GM12864 (cell line): ENCODE data around the gene MLPH.

ENCODE experiments used
- DNase-seq: peaks from one replicate; pipeline ENCODE4 v3.0.0-alpha.2; 2011; ENCODE audit warnings: low read depth
- H3K4me3 ChIP-seq: 2 replicates; pipeline ENCODE4 v1.5.1; 2011; ENCODE audit warnings: mild to moderate bottlenecking, low read depth, low read length, control low read depth
- TF ChIP-seq, protein P1 (sequence below): IDR thresholded peaks from 2 replicates; pipeline ENCODE4 v1.5.1; 2011; ENCODE audit warnings: low read depth, mild to moderate bottlenecking, moderate library complexity, low read length, control low read depth, inconsistent platforms; ENCODE audit errors: missing control alignments

Gene MLPH

DNA sequence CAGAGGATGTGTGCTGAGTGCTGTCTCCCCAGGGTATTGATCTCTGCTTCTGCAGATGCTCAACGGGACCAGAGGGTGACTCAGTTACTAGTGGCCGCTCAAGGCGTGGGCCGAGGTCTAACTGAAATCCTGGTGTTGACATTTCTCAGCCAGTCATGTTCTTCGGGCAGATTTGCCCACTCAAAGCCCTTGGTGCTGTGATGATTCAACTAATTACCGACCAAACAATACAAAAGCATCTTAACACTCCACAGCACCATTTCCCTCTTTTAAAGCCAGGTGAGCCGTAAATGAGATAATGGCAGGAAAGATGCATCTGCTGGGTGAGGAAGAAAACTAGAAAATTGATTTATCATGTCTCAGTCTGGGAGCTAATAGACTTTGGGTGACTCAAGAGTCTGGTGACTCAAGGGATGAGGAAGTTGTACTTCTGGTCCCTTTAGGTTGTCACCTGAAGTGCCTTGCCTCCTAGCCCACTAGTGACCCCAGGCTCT, 46.7 kb downstream of the MLPH start:
- TF ChIP-seq, protein P1, sequence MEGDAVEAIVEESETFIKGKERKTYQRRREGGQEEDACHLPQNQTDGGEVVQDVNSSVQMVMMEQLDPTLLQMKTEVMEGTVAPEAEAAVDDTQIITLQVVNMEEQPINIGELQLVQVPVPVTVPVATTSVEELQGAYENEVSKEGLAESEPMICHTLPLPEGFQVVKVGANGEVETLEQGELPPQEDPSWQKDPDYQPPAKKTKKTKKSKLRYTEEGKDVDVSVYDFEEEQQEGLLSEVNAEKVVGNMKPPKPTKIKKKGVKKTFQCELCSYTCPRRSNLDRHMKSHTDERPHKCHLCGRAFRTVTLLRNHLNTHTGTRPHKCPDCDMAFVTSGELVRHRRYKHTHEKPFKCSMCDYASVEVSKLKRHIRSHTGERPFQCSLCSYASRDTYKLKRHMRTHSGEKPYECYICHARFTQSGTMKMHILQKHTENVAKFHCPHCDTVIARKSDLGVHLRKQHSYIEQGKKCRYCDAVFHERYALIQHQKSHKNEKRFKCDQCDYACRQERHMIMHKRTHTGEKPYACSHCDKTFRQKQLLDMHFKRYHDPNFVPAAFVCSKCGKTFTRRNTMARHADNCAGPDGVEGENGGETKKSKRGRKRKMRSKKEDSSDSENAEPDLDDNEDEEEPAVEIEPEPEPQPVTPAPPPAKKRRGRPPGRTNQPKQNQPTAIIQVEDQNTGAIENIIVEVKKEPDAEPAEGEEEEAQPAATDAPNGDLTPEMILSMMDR: no peak
- no peak for DNase-seq
- no peak overlapping the region for H3K4me3 ChIP-seq

DNA sequence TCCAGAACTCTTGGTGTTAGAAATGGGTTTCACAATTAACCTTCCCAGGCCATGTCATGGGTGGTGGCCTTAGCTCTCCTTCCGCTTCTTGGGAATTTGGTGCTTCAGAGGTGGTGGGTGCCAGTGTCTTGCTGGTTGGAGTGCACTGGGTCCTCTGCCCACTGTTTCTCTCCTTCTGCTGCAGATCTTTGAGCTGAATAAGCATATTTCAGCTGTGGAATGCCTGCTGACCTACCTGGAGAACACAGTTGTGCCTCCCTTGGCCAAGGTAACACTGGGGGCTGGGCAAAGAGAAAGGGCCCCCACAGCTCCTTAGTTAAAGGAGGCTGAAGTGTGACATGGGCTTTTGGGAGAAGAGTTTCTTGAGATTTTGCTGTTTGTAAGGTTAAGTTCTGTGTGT, 47.3 kb downstream of the MLPH start:
- TF ChIP-seq, protein P1: no peak
- no peak overlapping the region for H3K4me3 ChIP-seq
- no peak for DNase-seq

DNA sequence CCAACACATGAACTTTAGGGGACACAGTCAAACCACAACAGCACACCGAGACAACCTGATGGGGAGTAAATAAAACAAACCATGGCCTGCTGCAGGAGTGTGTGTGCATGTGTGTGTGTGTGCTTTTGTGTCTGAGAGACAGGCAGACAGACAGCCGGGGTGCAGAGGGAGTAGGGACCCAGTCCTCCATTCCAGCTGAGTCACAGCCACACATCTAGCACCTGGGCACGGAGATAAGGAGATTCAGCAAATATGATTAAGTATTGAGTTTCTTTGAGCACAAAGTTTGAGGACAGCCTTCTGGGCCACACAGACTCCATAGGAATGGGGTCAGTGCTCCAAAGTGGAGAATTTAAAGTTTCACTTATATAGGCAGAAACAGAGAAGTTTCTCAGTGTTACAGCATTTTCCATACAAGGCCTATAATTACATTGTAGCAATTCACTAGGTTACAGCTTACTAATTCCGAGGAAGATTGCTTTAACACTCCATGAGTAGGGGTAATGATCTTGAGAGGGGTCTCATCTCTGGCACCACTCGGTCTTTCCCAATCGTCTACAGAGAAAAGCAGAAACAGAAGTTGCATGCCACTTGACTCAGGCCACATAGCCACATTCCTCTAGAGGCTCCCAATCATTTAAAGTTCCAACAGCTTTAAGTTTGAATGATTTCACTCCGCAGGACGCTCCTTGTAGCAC, 48.5 kb downstream of the MLPH start:
- TF ChIP-seq, protein P1: no peak
- DNase-seq: no peak
- no peak overlapping the region for H3K4me3 ChIP-seq

DNA sequence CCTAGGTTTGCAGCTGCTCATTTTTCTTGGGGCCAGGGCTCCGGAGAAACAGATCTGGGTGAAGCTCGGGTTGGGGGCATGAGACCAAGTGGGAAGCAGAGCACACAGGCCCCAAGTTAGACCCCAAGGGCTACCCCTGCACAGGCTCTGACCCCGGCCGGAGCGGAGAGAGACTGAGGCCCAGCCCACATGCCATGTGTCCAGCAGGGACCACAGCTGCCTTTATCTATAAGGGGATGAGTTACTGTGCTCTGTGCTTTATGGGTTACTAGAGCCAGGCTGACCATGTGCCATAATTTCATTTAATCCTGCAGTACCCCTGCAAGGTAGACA, 49.0 kb downstream of the MLPH start:
- TF ChIP-seq, protein P1: no peak
- no peak for DNase-seq
- no peak overlapping the region for H3K4me3 ChIP-seq

DNA sequence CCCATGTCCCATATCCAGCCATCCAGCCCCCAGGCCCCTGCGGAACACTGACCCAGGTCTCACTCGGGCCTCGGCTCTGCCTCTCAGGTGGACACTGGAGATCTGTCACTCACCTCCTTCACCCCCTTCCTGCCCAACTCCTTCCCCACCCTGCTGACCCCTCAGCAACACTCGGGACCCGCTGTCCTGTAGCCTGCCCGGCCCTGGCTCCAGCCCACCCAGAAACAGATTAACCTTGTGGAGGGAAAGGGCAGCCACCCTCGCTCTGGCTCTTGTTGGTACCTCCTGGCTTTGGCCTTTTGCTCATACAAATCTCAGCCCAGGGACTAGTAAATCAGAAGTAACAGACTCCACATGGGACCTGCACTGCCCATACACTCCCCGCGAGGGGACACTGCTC, 49.6 kb downstream of the MLPH start:
- TF ChIP-seq, protein P1: no peak
- H3K4me3 ChIP-seq: no peak overlapping the region
- no peak for DNase-seq

DNA sequence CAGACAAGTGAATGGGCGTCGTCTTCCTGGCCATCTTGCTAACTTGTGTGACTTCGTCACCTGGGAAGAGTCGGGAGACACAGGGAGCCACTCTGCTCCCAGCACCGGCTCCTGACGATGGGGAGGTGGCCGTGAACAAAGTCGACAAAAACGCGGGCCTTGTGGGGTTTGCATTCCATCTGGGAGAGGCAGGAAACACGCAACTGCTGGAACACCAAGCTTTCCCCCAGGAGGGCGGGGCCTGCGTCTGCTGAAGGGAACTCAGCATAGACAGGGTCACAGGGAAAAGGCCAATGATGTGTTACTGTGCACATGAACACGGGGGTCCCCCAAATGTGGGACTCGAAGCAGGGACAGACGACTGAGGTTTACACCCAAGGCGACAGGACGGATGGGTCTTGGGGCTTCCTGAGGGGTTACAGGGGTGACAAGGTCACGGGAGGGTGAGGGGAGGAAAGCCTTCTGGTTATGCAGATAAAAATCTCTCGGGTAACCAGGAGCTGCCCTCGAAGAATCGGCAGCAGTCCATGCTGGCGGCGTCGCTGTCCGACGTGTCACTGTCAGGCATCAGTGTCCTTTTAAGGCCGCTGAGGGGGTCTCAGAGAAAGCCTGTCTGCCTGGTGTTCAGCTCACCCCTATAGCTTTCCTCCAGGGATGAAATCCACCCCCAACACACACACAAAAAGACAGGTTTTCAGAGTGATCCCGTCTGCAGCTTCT, 51.1 kb downstream of the MLPH start:
- H3K4me3 ChIP-seq: no peak overlapping the region
- DNase-seq: no peak
- TF ChIP-seq, protein P1: no peak
